ENCODE measurements around the gene KDM5B.

KDM5B gene

GRCh38 chr1:202685641-202686040 is 122.6 kb downstream of the KDM5B start:
- TF ChIP-seq CTCF (IDR thresholded peaks at IDR 0.05; ENCODE audit: insufficient read depth, missing control alignments), result no peak
- FAIRE-seq (no peak), DNase-seq (ENCODE audit: insufficient read length, low spot score) (no peak)

- FAIRE-seq (no peak), DNase-seq (ENCODE audit: insufficient read length, low spot score) (no peak)
- TF ChIP-seq CTCF (IDR thresholded peaks at IDR 0.05; ENCODE audit: insufficient read depth, missing control alignments), result no peak
Observed at GRCh38 chr1:202684716-202685115, 123.5 kb downstream of the KDM5B start.

GRCh38 chr1:202683029-202683428 is 125.2 kb downstream of the KDM5B start:
- FAIRE-seq (no peak), DNase-seq (ENCODE audit: insufficient read length, low spot score) (no peak)
- no peak for TF ChIP-seq CTCF (IDR thresholded peaks at IDR 0.05; ENCODE audit: insufficient read depth, missing control alignments)

- FAIRE-seq (no peak), DNase-seq (ENCODE audit: insufficient read length, low spot score) (no peak)
- no peak for TF ChIP-seq CTCF (IDR thresholded peaks at IDR 0.05; ENCODE audit: insufficient read depth, missing control alignments)
Observed at GRCh38 chr1:202682477-202682876, 125.7 kb downstream of the KDM5B start.

- FAIRE-seq, result no peak
Observed at GRCh38 chr1:202681736-202682420, 126.3 kb downstream of the KDM5B start.

GRCh38 chr1:202680586-202681352 is 127.5 kb downstream of the KDM5B start:
- TF ChIP-seq CTCF (IDR thresholded peaks at IDR 0.05; ENCODE audit: insufficient read depth, missing control alignments), result no peak
- FAIRE-seq, result no peak

More at GRCh38 chr1:202681736-202682420, 126.3 kb downstream of the KDM5B start:
- TF ChIP-seq CTCF (IDR thresholded peaks at IDR 0.05; ENCODE audit: insufficient read depth, missing control alignments), result no peak
- DNase-seq (ENCODE audit: insufficient read length, low spot score), result no peak

More at GRCh38 chr1:202680586-202681352, 127.5 kb downstream of the KDM5B start:
- no peak for DNase-seq (ENCODE audit: insufficient read length, low spot score)
